Measurements from ENCODE around the gene CALCB.

Gene CALCB

DNA sequence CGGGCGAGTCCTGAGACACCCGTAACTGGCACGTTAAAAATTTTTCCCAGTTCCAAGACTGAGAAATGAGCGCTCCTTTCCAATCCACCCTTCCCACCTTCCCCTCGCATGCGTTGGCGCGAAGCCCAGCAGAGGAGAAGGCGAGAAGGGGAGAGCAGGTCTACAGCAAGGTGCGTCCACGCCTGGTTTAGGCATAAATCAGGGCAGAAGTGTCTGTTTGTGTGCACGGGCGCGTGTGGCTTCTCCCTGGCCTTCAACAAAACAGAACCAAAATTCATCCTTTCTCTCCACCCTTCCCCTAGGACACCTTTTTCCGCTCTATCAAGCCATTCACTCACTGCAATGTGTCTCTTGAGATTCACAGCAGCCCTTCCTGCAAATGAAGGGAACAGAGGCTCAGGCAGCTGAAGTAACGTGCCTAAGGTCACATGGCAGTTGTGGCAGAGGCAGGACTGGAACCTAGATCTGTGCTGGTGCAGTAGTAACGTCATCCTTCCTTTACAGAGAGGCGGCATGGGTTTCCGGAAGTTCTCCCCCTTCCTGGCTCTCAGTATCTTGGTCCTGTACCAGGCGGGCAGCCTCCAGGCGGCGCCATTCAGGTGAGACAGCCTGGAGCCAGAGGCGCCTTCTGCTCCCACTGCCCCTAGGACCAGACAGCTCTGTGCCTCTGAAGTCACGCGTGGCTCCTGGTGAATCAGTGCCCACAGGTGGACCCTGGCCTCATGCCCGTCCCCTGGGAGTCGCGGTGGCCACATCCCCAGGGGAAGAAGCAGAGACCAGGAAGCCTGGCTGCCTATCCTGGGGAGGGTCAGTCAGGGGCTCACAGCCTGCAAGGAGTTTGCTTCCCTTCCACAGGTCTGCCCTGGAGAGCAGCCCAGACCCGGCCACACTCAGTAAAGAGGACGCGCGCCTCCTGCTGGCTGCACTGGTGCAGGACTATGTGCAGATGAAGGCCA is 1.1 kb downstream of the CALCB start:
- DNase-seq (ENCODE audit: low read depth, low spot score), result peak; percentile 64
- in situ Hi-C loops (cut with HindIII; ENCODE audit: low sequenced_read_pairs), result no loop called here
- peak overlapping the region; percentile 18 for H3K4me3 ChIP-seq (ENCODE audit: low read depth, low read length)
- TF ChIP-seq, protein P1, sequence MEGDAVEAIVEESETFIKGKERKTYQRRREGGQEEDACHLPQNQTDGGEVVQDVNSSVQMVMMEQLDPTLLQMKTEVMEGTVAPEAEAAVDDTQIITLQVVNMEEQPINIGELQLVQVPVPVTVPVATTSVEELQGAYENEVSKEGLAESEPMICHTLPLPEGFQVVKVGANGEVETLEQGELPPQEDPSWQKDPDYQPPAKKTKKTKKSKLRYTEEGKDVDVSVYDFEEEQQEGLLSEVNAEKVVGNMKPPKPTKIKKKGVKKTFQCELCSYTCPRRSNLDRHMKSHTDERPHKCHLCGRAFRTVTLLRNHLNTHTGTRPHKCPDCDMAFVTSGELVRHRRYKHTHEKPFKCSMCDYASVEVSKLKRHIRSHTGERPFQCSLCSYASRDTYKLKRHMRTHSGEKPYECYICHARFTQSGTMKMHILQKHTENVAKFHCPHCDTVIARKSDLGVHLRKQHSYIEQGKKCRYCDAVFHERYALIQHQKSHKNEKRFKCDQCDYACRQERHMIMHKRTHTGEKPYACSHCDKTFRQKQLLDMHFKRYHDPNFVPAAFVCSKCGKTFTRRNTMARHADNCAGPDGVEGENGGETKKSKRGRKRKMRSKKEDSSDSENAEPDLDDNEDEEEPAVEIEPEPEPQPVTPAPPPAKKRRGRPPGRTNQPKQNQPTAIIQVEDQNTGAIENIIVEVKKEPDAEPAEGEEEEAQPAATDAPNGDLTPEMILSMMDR (IDR thresholded peaks at IDR 0.05; ENCODE audit: low read depth, low read length), result peak; percentile 88

DNA sequence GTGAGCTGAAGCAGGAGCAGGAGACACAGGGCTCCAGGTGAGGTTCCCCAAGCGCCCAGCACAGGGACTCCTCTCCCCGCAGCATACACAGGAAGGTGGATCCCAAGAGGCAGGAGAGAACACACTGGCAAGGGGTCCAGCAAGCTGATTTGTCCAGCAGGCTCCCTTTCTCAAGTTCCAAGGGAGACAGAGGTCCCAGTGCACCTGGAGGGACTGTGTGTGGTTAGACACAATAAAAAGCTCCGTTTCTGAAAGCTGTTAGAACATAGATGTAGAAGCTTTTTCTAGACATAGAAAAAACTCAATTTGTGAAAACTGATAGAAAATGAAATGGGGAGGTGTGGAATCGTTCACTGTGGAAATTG is 1.8 kb downstream of the CALCB start:
- TF ChIP-seq, protein P1 (IDR thresholded peaks at IDR 0.05; ENCODE audit: low read depth, low read length), result no peak
- in situ Hi-C loops (cut with HindIII; ENCODE audit: low sequenced_read_pairs), result no loop called here
- DNase-seq (ENCODE audit: low read depth, low spot score), result no peak
- no peak overlapping the region for H3K4me3 ChIP-seq (ENCODE audit: low read depth, low read length)

DNA sequence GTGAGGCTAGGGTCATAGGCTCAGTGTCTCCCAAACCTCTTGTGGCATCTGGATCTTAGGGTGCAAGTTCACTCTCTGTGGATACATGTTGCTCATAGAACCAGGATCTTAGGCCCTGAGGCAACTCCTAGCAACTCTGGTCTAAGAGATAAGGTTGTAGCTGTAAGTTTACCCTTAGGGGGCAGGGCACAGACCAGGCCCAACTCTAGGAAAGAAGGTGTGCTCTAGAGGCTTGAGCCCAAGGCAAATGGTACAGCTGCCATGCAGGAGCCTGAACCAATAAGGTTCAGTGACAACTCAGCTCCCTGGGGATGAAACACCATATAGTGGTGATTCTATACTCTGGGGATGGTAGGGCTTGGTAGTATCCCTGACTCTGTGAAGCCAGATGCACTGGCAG is 17.8 kb downstream of the CALCB start:
- no peak overlapping the region for H3K4me3 ChIP-seq (ENCODE audit: low read depth, low read length)
- DNase-seq (ENCODE audit: low read depth, low spot score), result no peak
- TF ChIP-seq, protein P1 (IDR thresholded peaks at IDR 0.05; ENCODE audit: low read depth, low read length), result no peak
- in situ Hi-C loops (cut with HindIII; ENCODE audit: low sequenced_read_pairs), result no loop called here

DNA sequence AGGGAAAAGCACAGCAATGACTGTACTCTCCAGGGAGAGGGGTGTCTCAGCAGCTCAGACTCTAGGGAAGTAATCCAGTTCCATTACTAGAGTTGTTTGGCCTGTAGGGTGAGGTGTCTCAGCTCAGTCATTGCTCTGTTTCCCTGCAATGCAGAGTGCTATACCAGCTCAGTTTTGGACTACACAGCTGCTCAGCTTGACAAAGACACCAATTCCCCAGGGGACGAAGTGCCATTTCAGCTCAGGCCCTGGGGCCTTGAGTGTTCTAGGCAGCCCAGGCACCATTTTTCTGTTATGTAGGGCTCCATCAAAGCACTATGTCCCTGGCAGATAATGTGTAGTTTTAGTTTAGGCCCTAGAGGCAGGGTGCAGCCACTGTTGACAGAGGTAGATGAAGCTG is 18.2 kb downstream of the CALCB start:
- in situ Hi-C loops (cut with HindIII; ENCODE audit: low sequenced_read_pairs), result no loop called here
- no peak for DNase-seq (ENCODE audit: low read depth, low spot score)
- TF ChIP-seq, protein P1 (IDR thresholded peaks at IDR 0.05; ENCODE audit: low read depth, low read length), result no peak
- no peak overlapping the region for H3K4me3 ChIP-seq (ENCODE audit: low read depth, low read length)

DNA sequence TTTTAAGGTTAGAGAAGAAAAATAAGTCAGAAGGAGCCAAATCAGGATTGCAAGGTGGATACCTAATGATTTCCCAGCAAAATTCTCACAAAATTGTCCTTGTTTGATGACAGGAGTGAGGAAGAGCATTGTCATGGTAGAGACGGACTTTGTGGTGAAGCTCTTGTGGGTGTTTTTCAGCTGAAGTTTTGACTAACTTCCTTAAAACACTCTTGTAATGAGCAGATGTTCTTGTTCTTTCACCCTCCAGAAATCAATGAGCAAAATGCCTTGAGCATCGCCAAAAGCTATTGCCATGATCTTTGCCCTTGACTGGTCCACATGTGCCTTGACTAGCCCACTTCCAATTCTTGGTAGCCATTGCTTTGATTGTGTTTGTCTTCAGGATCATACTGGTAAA is 20.0 kb downstream of the CALCB start:
- no peak for DNase-seq (ENCODE audit: low read depth, low spot score)
- in situ Hi-C loops (cut with HindIII; ENCODE audit: low sequenced_read_pairs), result no loop called here
- no peak overlapping the region for H3K4me3 ChIP-seq (ENCODE audit: low read depth, low read length)
- TF ChIP-seq, protein P1 (IDR thresholded peaks at IDR 0.05; ENCODE audit: low read depth, low read length), result no peak

DNA sequence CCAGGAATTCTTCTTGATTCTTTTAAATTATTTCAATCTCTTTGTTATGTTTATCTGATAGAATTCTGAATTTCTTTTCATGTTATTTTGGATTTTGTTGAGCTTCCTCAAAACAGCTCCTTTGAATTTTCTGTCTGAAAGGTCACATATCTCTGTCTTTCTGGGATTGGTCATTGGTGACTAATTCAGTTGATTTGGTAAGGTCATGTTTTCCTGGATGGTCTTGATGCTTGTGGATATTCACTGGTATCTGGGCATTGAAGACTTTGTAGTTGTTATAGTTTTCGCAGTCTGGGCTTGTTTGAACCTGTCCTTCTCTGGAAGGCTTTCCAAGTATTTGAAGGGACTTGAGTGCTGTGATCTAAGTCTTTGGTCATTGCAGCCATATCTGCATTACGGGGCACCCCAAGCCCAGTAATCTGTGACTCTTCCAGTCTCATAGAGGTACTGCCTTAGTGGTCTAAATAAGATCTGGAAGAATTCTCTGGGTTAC is 22.4 kb downstream of the CALCB start:
- TF ChIP-seq, protein P1 (IDR thresholded peaks at IDR 0.05; ENCODE audit: low read depth, low read length), result no peak
- no peak overlapping the region for H3K4me3 ChIP-seq (ENCODE audit: low read depth, low read length)
- no peak for DNase-seq (ENCODE audit: low read depth, low spot score)
- in situ Hi-C loops (cut with HindIII; ENCODE audit: low sequenced_read_pairs), result no loop called here

All from astrocyte of the spinal cord (primary cell).